Nephron (organoid): ENCODE measurements around the gene GOLT1A.

Experiments
- H3K27ac Mint-ChIP-seq, 3 experiments: 2 replicates each; pipeline ENCODE4 v1.8.0; 2020; ENCODE audit warnings: mixed read lengths in 3 of 3, mild to moderate bottlenecking in 2 of 3, moderate library complexity in 1 of 3
- H3K27me3 Mint-ChIP-seq: 2 replicates; pipeline ENCODE4 v1.8.0; 2021; ENCODE audit warnings: low read depth, mild to moderate bottlenecking, moderate library complexity, mixed read lengths
- H3K36me3 Mint-ChIP-seq: 2 replicates; pipeline ENCODE4 v1.8.0; 2020; ENCODE audit warnings: low read depth, mixed read lengths
- H3K4me1 Mint-ChIP-seq: 2 replicates; pipeline ENCODE4 v1.8.0; 2020; ENCODE audit warnings: mixed read lengths
- H3K4me3 Mint-ChIP-seq, 3 experiments: 2 replicates each; pipeline ENCODE4 v1.8.0; 2020; ENCODE audit warnings: mild to moderate bottlenecking in 3 of 3, mixed read lengths in 3 of 3, moderate library complexity in 2 of 3
- H3K9me3 Mint-ChIP-seq: 2 replicates; pipeline ENCODE4 v1.8.0; 2020; ENCODE audit warnings: mixed read lengths
- TF ChIP-seq, protein P1 (sequence below), 3 experiments: fragments of 200-600 bp; sonication (generic); IDR thresholded peaks; one replicate each; pipeline ENCODE4 v1.5.0; 2021; ENCODE audit warnings: antibody characterized with exemption in 3 of 3; ENCODE audit not compliant: unreplicated experiment in 3 of 3

GOLT1A gene

DNA sequence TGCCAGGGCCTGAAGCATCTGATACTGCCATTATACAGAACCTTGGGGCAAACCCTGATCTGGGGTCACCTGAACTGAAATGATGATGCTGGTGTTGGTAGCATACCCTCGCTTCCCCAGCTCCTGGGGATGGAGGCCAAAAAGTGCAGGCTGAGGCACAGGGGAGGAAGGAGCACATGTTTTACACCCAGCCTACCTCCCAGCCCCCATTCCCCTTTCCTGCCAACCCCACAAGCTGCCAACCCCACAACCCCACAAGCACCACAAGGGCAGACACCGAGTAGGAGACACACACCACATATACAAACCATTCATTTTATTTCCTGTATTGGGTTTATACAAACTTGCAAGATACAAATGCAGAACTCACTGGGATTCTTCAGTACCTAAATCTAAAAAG, 4.8 kb upstream of the GOLT1A start:
- Mint-ChIP-seq H3K9me3 (no peaks in the 10 kb centered on the region), H3K27me3 (peaks cover 6% of the 10 kb centered on the region), H3K27ac (no peak overlapping the region), H3K4me1 (peaks cover 19% of the 10 kb centered on the region), H3K36me3 (peaks cover 13% of the 10 kb centered on the region), H3K4me3 (no peak overlapping the region)
- TF ChIP-seq, protein P1, sequence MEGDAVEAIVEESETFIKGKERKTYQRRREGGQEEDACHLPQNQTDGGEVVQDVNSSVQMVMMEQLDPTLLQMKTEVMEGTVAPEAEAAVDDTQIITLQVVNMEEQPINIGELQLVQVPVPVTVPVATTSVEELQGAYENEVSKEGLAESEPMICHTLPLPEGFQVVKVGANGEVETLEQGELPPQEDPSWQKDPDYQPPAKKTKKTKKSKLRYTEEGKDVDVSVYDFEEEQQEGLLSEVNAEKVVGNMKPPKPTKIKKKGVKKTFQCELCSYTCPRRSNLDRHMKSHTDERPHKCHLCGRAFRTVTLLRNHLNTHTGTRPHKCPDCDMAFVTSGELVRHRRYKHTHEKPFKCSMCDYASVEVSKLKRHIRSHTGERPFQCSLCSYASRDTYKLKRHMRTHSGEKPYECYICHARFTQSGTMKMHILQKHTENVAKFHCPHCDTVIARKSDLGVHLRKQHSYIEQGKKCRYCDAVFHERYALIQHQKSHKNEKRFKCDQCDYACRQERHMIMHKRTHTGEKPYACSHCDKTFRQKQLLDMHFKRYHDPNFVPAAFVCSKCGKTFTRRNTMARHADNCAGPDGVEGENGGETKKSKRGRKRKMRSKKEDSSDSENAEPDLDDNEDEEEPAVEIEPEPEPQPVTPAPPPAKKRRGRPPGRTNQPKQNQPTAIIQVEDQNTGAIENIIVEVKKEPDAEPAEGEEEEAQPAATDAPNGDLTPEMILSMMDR (IDR thresholded peaks at IDR 0.05; ENCODE audit: unreplicated experiment in 3 of 3) = no peak

DNA sequence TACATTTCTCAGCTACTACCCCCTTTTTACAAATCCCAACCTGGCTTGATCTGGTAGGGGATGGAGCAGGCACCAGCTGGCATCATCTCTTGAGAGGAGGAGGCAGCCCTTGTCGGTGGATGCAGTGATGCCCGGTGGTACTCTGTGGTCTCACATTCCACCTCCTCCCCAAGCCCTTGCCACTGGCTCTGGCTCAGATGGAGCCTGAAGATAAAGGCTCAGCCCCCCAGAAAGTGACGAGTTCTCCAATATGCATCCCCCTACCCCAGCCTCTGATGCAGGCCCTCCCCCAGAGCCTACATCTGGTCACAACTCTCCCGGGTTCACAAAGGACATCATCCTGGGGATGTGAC, 3.8 kb upstream of the GOLT1A start:
- H3K36me3 Mint-ChIP-seq = peaks cover 13% of the 10 kb centered on the region
- peaks cover 6% of the 10 kb centered on the region for H3K27me3 Mint-ChIP-seq
- peaks cover 13% of the 10 kb centered on the region for H3K4me1 Mint-ChIP-seq
- no peak overlapping the region for H3K27ac Mint-ChIP-seq
- no peaks in the 10 kb centered on the region for H3K9me3 Mint-ChIP-seq
- H3K4me3 Mint-ChIP-seq = no peak overlapping the region
- TF ChIP-seq, protein P1 (IDR thresholded peaks at IDR 0.05; ENCODE audit: unreplicated experiment in 3 of 3) = no peak

DNA sequence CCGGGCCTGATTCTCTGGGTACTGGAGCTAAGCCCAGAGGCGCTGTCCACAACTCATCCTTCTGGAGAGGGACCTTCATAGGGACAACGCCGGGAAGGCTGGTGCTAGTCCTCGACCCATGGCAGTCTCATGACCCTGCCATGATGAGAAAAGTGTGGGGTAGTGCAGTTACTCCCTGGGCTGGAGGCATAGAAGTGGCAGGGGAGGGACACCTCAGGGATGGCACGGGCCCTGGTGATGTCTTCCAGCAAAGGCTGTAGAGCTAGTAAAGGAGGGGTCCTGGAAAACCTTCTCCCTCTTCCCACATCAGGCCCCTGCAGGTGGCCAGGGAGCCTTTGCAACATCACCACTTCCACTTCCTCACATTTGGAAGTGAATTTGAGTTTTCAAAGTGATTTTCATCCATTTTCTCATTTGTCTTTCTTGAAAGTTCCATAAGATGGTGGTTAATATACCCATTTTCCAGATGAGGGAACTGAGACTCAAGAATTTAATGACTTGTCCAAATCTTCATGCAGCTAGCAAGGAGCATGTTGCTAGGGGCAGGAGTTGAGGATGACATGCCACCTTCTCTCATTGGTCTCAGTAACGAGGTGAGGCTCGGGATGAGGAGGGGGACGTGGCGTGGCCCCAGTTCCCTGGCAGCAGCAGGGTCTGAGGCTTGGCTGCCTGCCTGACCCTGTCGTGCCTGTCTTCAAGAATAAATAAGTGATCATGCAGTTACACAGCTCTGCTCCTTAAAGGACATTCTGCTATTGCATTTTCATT, 3.3 kb upstream of the GOLT1A start:
- TF ChIP-seq, protein P1 (IDR thresholded peaks at IDR 0.05; ENCODE audit: unreplicated experiment in 3 of 3) = no peak
- Mint-ChIP-seq H3K9me3 (no peaks in the 10 kb centered on the region), H3K27me3 (peaks cover 6% of the 10 kb centered on the region), H3K27ac (no peak overlapping the region), H3K36me3 (peaks cover 13% of the 10 kb centered on the region), H3K4me1 (peaks cover 12% of the 10 kb centered on the region), H3K4me3 (no peak overlapping the region)

DNA sequence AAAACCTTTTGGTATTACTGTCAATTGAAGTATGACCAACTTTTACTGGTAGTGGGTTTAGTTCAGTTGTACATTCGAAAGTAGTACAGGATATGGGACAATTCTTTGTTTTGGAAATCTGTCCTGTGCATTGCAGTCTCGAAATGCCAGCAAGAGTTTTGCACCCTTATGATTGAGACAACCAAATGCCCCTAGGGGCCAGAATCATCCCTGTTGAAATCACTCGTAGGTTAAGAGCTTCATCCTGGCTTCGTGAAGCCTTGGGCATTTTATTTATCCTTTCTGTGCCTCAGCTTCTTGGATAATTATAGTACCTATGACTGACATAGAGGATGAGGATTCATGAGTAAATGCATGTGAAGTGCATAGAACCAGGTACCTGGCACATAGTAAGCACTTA, 2.4 kb upstream of the GOLT1A start:
- Mint-ChIP-seq H3K36me3 (peaks cover 9% of the 10 kb centered on the region), H3K27ac (no peak overlapping the region), H3K9me3 (no peaks in the 10 kb centered on the region), H3K4me3 (no peak overlapping the region), H3K4me1 (peaks cover 12% of the 10 kb centered on the region), H3K27me3 (peaks cover 6% of the 10 kb centered on the region)
- TF ChIP-seq, protein P1 (IDR thresholded peaks at IDR 0.05; ENCODE audit: unreplicated experiment in 3 of 3) = no peak

DNA sequence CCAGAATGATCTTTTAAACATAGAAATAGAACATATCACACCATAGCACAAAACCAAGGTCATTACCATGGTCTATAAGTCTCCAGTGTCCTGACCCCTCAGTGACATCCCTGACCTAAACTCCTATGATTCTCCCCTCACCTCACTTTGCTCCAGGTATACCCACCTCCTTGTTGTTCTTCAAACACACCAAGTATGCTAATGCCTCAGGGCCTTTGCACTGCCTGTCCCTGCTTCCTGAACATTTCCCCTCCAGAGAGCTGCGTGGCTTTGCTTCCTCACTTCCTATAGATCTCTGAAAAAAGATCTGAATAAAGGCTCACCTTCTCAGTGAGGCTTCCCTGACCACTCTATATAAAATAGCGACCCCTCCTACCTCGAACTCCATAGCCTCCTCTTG, 1.1 kb downstream of the GOLT1A start:
- Mint-ChIP-seq H3K36me3 (no peaks in the 10 kb centered on the region), H3K27me3 (peaks cover 19% of the 10 kb centered on the region), H3K9me3 (no peaks in the 10 kb centered on the region), H3K4me1 (peaks cover 6% of the 10 kb centered on the region), H3K4me3 (no peak overlapping the region), H3K27ac (no peak overlapping the region)
- TF ChIP-seq, protein P1 (IDR thresholded peaks at IDR 0.05; ENCODE audit: unreplicated experiment in 3 of 3) = no peak

DNA sequence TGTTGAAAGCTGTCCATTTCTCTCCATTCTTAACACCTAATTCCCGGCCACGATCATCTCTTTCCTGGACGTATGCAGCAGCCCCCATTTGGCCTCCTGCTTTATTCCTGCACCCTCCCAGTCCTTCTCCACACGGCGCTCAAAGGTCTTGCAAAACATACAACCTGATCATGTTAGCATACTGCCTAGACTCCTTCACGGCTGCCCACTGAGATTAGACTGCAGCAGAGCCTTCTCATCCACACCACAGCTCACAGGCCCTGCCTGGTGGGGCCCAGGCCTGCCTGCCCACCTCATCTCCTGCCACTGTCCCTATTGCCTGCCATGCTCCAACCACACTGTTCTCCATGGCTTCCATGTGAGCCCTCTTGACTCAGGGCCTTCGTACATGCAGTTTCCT, 2.7 kb downstream of the GOLT1A start:
- no peak overlapping the region for H3K27ac Mint-ChIP-seq
- no peaks in the 10 kb centered on the region for H3K9me3 Mint-ChIP-seq
- H3K36me3 Mint-ChIP-seq = no peaks in the 10 kb centered on the region
- H3K27me3 Mint-ChIP-seq = peaks cover 25% of the 10 kb centered on the region
- H3K4me3 Mint-ChIP-seq = no peak overlapping the region
- H3K4me1 Mint-ChIP-seq = peaks cover 15% of the 10 kb centered on the region
- TF ChIP-seq, protein P1 (IDR thresholded peaks at IDR 0.05; ENCODE audit: unreplicated experiment in 3 of 3) = no peak
